Raji (cell line): ENCODE measurements around the gene CYP46A1.

ENCODE experiments used
- POLR2A ChIP-seq: IDR thresholded peaks from 2 replicates; pipeline ENCODE4 v1.6.1; 2011; ENCODE audit warnings: low read depth, low read length, control low read depth; ENCODE audit not compliant: insufficient read depth

CYP46A1 gene

DNA sequence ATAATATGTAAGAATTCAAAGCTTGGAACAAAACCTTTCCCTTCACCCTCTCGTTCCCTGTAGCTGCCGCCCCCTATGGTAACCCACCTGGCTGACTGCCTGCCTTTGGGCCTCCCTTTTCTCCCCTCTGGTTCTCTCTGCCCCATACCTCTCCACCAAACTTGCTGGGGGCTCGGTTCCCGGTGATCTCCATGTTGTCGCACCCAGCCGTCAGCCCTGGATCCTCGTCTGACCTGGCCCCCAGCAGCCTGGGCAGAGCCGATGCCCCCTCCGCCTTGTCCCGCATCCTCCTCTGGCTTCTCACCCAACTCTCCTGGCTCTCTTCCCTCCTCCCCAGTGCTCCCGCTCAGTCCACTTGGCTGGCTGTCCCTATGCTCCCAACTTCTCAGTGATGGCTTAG is 4.5 kb downstream of the CYP46A1 start:
- no peak for TF ChIP-seq POLR2A

DNA sequence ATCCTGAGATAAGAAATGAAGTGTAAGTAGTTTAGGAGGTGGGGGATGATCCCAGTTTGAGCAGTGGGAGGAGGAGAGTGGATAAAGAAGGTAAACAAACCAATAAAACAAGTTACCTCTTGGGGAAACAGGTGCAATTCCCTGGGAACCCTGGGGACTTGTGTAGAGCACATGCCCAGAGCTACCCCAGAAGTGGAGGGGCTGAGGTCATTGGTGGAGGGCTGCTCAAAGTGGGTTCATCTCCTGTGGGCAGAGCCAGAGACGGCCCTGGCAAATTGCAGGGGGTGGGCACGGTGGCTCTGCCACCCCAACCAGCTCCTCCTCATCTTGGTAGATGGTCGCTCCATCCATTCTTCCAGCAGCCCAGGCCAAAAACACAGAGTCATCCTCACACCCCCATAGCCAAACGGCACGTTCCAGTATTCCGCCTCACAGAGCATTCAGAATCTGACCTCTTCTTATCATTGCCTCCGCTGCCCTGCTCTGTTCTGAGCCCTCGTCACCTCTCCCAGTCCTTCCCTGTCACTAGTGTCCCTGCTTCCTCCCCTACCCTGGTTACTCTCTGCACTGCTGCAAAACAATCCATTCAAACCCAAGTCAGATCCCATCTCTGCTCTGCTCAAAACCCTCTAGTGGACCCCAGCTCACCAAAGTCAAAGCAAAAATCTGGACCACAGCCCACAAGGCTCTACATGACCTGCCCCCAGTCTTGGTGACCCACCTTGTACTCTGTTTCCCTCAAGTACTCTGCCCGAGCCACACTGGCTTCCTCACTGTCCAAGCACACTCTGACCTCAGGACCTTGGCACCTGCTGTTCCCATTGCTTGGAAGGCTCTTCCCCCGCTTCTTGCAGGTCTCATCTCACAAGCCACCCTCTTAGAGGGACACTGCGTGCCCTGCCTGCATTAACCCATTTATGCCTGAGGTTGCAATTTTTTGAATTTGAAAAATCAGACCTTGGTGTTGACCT is 5.5 kb downstream of the CYP46A1 start:
- TF ChIP-seq POLR2A, result no peak

DNA sequence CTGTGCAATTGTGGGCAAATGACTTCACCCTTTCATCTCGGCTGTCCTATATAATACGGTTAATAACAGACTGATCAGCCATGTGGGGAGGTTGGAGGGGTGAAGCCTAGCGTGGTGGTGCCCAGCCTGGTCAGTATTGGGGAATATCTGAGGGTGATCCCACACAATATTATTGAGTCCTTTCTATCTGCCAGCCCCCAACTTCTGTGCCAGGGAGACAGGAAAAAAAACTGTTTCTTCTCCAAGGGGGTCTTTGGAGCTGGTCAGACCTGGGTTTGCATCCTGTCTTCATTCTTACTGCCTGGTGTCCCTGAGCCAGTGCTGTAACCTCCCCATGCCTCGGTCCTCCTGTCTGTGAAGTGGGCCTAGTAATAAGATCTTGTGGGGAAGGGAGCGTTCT is 6.5 kb downstream of the CYP46A1 start:
- no peak for TF ChIP-seq POLR2A

DNA sequence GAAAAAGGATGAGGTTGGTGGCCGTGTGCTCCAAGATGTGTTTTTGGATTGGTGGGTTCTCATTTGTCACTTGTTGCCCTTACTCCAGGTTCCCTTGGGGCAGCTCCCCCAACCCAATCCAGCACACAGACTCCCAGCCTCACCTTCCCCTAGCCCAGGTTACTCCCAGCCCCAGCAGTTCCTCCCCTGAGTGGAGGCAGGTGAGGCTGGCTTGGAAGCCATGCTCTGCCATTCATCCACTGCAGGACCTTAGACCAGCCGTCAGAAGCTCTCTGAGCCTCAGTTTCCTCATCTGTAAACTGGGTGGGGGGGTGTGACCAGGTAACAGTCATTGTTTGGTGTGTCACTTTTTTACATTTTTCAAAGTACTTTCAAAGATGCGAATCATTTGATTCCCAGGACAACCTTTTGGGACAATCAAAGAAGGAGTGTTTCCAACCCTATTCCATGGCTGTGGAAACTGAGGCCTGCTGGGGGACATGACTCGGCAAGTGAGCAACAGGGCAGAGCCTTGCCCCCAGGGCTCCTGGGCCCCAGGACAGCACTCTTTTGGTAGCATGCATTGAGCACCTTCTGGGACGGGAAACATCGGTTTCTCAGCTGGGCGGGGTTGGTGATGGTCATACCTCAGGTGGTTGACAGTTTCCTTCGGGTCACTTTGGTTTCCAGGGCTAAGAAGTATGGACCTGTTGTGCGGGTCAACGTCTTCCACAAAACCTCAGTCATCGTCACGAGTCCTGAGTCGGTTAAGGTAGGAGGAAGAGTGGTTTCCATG is 7.2 kb downstream of the CYP46A1 start:
- no peak for TF ChIP-seq POLR2A

DNA sequence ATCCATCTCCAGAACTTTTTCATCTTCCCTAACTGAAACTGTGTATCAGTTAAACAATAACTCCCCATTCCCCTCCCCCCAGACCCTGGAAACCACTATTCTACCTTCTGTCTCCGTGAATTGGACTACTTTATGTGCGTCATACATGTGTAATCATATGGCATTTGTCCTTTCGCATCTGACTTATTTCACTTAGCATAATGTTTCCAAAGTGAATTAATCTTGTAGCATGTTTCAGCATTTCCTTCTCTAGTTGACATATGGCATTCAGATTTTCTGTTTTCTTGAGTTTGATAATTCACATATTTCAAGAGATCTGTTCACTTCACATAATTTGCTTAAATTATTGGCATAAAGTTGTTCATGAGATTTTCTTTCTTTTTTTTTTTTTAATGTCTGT is 9.8 kb downstream of the CYP46A1 start:
- TF ChIP-seq POLR2A, result no peak

DNA sequence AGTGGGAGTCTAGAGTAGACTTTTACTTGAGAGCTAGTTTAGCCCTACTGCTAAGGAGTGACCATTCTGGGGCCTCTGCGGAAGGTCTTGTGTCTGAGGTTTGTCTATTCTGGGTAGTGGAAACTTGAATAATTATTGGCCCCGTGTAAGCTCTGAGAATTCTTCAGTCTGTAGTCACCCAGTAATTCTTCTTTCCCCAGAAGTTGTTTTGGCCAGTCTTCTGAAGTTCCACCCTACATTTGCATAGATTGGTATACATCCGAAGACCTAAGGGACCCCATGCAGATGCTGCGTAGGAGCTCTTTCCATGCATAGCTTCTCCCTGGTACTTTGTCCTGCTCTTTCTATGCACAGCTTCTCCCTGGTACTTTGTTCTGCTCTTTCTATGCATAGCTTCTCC is 12.8 kb downstream of the CYP46A1 start:
- TF ChIP-seq POLR2A, result no peak

DNA sequence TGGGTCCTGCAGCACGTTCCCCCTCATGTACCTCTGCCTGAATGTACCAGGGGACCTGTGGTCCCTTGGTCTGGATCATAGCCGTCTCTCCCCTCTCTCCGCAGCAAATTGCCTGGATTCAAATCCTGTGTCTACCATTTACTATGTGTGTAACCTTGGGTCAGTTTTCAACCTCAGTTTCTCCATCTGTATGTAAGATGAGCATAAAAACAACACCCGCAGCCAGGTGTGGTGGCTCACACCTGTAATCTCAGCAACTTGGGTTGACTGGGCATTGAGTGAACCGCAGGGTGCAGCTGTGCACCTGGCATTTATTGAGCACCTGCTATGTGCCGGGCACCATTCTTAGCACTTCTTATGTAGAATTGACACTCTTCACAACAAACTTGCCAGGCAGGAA is 14.1 kb downstream of the CYP46A1 start:
- no peak for TF ChIP-seq POLR2A

- TF ChIP-seq POLR2A, result no peak
Measured at GRCh38 chr14:99698642-99699041, 14.5 kb downstream of the CYP46A1 start.

DNA sequence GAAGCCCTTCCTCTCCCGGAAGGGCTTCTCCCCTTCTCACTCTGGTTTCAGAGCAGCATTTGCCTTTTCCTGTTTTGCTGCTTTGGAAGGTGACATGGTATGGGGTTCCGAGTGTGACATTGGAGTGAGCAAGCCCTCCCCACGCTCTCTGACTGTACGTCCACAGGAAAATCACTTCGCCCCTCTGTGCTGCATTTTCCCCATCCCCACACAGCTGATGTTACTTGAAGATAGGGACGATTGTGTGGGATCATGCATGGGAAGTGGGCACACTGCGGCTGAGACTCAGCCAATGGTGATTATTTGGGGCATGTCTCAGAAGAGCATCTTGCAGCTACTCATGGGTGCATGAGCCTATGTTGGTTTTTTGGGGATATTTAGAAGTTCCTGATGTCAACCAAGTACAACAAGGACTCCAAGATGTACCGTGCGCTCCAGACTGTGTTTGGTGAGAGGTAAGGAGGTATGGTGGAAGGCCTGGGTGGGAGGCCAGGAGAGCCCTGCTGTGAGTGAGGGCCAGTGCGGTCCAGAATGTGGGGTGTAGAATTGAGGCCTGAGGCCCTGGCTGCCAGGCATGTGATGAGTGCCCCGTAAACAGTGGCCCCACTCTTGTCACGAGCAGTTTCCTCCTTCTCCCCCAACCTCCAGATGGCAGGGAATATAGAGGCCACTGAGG is 15.1 kb downstream of the CYP46A1 start:
- TF ChIP-seq POLR2A, result no peak

GRCh38 chr14:99699861-99700260 is 15.8 kb downstream of the CYP46A1 start:
- TF ChIP-seq POLR2A, result no peak

DNA sequence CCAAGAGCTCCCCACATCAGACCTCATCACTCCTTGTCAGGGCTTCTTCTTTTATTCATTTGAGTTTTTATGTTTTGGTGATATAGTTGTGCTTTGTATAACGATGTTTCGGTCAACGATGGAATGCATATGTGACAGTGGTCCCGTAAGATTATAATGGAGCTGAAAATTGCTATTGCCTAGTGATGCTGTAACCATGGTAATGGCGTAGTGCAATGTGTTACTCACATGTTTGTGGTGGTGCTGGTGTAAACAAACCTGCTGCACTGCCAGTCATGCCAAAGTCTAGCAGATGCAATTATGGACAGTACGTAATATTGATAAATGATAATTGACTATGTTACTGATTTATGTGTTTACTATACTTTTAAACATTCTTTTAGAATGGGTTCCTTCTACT is 16.3 kb downstream of the CYP46A1 start:
- TF ChIP-seq POLR2A, result no peak

DNA sequence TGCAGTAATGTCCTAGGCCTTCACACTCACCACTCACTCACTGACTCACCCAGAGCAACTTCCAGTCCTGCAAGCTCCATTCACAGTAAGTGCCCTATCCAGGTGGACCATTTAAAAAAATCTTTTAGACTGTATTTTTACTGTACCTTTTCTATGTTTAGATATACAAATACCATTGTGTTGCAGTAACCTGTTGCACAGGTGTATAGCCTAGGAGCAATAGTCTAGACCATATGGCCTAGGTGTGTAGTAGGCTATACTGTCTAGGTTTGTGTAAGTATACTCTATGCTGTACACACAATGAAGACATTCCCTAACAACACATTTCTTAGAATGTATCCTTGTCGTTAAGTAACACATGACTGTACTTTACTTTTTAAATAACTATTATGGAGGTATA is 17.2 kb downstream of the CYP46A1 start:
- TF ChIP-seq POLR2A, result no peak

- no peak for TF ChIP-seq POLR2A
Measured at GRCh38 chr14:99702115-99702514, 18.0 kb downstream of the CYP46A1 start.

- TF ChIP-seq POLR2A, result no peak
Measured at GRCh38 chr14:99703381-99703780, 19.3 kb downstream of the CYP46A1 start.

DNA sequence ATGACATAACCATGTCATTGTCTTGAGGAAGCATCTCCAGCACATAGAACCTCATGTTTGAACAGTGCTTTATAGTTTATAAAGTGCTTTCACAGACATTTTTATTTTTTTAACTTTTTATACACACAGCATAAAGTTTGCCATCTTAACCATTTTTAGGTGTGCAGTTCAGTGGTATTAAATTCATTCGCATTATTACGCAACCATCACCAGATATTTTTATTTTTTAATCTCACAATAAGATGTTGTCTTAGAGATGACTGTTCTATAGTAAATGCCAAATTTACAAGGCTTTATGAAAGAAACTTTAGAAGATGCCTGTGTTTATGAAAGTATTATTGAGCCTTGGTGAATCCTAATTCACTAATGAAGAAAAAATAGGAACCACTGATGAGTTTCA is 19.9 kb downstream of the CYP46A1 start:
- TF ChIP-seq POLR2A, result no peak
